WTC11 (cell line): ENCODE data around the gene NAXD. TPM values are rescaled to one million over a fixed set of nuclear protein-coding genes. Genes with fewer than 3 reads are reported as not detected.

Experiments used
- CREB1 ChIP-seq: sonication (generic); formaldehyde crosslinking; IDR thresholded peaks from 2 replicates; pipeline ENCODE4 v1.8.0; 2023; ENCODE audit warnings: mild to moderate bottlenecking, missing genetic modification reagents
- ERG ChIP-seq: fragments of 250-450 bp; sonication (Bioruptor Pico); IDR thresholded peaks from 2 replicates; pipeline ENCODE4 v1.8.0; 2021; ENCODE audit warnings: mild to moderate bottlenecking
- ESRRA ChIP-seq: sonication (generic); formaldehyde crosslinking; IDR thresholded peaks from 2 replicates; pipeline ENCODE4 v1.8.1; 2022; ENCODE audit warnings: mild to moderate bottlenecking, missing genetic modification reagents, borderline replicate concordance
- FOXP1 ChIP-seq: sonication (generic); formaldehyde crosslinking; IDR thresholded peaks from 2 replicates; pipeline ENCODE4 v1.8.0; 2022; ENCODE audit warnings: missing genetic modification reagents, mild to moderate bottlenecking, moderate library complexity, borderline replicate concordance
- NFYB ChIP-seq: sonication (generic); formaldehyde crosslinking; conservative IDR thresholded peaks from 2 replicates; pipeline ENCODE4 v1.8.0; 2022; ENCODE audit warnings: low read depth, missing genetic modification reagents
- PRDM15 ChIP-seq: sonication (generic); formaldehyde crosslinking; IDR thresholded peaks from 2 replicates; pipeline ENCODE4 v1.8.0; 2022; ENCODE audit warnings: missing genetic modification reagents
- PRRX2 ChIP-seq: fragments of 250-450 bp; sonication (Bioruptor Pico); IDR thresholded peaks from 2 replicates; pipeline ENCODE4 v1.8.0; 2021; ENCODE audit warnings: mild to moderate bottlenecking
- ZNF219 ChIP-seq: sonication (generic); formaldehyde crosslinking; IDR thresholded peaks from 2 replicates; pipeline ENCODE4 v1.8.0; 2023; ENCODE audit warnings: missing genetic modification reagents, mild to moderate bottlenecking, borderline replicate concordance
- ZNF263 ChIP-seq: sonication (generic); formaldehyde crosslinking; IDR thresholded peaks from 2 replicates; pipeline ENCODE4 v1.8.1; 2022; ENCODE audit warnings: low read depth, mild to moderate bottlenecking, moderate library complexity, missing genetic modification reagents
- ZNF281 ChIP-seq: sonication (generic); formaldehyde crosslinking; IDR thresholded peaks from 2 replicates; pipeline ENCODE4 v1.8.0; 2023; ENCODE audit warnings: mild to moderate bottlenecking, missing genetic modification reagents
- ZNF532 ChIP-seq: fragments of 250-450 bp; sonication (Bioruptor Pico); IDR thresholded peaks from 2 replicates; pipeline ENCODE4 v1.9.0; 2021; ENCODE audit warnings: mild to moderate bottlenecking, borderline replicate concordance
- ZSCAN18 ChIP-seq: fragments of 250-450 bp; sonication (Bioruptor Pico); IDR thresholded peaks from 2 replicates; pipeline ENCODE4 v2.1.2; 2022; ENCODE audit warnings: mild to moderate bottlenecking, moderate library complexity
- total RNA-seq: library from RNA; stranded (reverse); gene quantifications from 3 replicates; pipeline ENCODE4 v1.2.3, GENCODE V29; 2021

Gene NAXD
- total RNA-seq, 1 experiment from 2014 or later, result 29.3 TPM

- TF ChIP-seq PRRX2 (CRISPR knock-in tag) (no peak), CREB1 (CRISPR knock-in tag) (no peak), PRDM15 (CRISPR knock-in tag) (no peak), ZSCAN18 (CRISPR knock-in tag) (no peak), NFYB (CRISPR knock-in tag) (no peak), ESRRA (CRISPR knock-in tag) (0 out of 2 replicates have a peak, but pooled peaks have one; percentile 2), ZNF263 (CRISPR knock-in tag) (no peak; the same call in 1 of the 2 replicates), ERG (CRISPR knock-in tag) (no peak), ZNF219 (no peak), FOXP1 (no peak), ZNF281 (CRISPR knock-in tag) (no peak), ZNF532 (no peak)
- TF ChIP-seq, all 79 proteins: peak for 2
These were observed 1.1 kb downstream of the NAXD start (continued) for GRCh38 chr13:110616103-110617101.
